ENCODE data around the gene GATA5. TPM values are rescaled to one million over a fixed set of nuclear protein-coding genes. Genes with fewer than 3 reads are reported as not detected.
A peak's percentile ranks its signal among the peaks of the same experiment; 100 is the strongest.

Gene GATA5
- total and polyA plus RNA-seq, 12 donors, result 0.11 to 5.1 (median 0.60) TPM

DNA sequence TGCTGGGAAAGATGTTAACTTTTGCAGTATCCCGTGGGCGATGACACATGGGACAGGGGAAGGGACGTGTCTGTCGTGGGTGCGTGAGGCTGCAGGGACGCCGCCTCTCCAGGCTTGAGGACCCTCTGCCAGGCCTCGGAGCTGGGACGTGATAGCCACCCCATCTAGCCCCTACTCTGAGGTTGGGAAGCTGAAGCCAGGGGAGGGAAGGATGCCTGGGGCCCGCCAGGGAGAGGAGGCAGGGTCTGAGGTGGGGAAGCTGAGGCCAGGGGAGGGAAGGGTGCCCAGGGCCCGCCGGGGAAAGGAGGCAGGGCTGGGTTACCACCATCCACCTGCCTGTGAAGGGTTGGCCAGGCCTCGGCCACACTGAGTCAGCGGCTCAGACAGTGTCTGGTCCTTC lies 38.2 kb upstream of the GATA5 start:
- H3K9me3 ChIP-seq, result no peaks in the 10 kb centered on the region
- no peak for ATAC-seq
- no peak overlapping the region for H3K27ac ChIP-seq
- H3K4me1 ChIP-seq, result peaks cover 0 to 20% (median 14%) of the 10 kb centered on the region in 9 donors
- WGBS, 2 donors, result 87 to 91% methylated on average over 14 of the region's 14 CpGs
- H3K27me3 ChIP-seq, result peaks cover 0 to 46% (median 22%) of the 10 kb centered on the region in 7 donors
- intact Hi-C loops (cut with DNase I), result loop anchor here in 3 of 10 donors (5.0 to 10.0 kb wide), 3 partner anchors 61 to 93 kb away; no protein-coding TSS in a partner anchor
- H3K4me3 ChIP-seq, result no peak overlapping the region
- no peak for TF ChIP-seq CTCF (IDR thresholded peaks at IDR 0.05)
- no peaks in the 10 kb centered on the region for H3K36me3 ChIP-seq
- DNase-seq, result no peak

DNA sequence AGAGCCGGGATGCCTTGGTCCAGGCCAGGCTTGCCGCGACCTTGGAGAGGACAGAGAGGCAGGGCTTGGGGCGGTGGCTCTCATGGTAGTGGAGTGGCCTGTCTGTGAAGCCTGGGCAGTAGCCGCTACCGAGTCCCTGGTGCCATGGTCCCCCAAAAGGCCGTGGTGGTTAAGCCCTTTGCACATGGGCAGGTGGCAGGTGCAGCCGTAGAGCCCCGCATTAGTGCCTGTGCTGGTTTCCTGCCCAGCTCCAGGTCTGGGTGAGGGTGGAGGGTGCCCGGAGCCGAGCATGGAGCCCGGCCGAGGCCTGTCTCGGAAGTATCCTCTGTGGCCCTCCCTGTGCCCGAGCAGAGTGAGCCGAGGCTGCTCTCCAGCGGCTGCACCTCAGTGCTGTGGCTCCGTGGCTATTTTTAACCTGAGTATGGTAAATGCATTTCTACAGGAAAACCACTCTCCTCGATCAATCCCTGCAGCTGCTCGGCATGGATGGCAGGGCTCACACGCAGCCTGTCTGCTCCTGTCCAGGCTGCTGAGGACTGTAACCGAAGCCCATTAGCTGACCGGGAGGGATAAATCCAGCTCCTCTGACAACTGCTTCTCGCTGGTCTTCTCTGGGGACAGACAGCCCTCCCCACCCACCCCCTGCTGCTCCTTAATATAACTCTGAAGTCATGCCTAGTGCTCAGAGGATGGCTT lies 36.3 kb upstream of the GATA5 start:
- Histone ChIP-seq H3K4me1 (peaks cover 0 to 20% (median 14%) of the 10 kb centered on the region in 9 donors), H3K36me3 (no peaks in the 10 kb centered on the region), H3K27me3 (peaks cover 0 to 37% (median 22%) of the 10 kb centered on the region in 7 donors), H3K9me3 (no peaks in the 10 kb centered on the region), H3K4me3 (no peak overlapping the region), H3K27ac (peak overlapping the region in 9 of 10 donors; percentile 11 to 82 (median 68))
- DNase-seq (peak in 1 of 2 donors; percentile 45), ATAC-seq (peak; percentile 46 to 85 (median 72))
- 39 to 42% methylated on average over 24 of the region's 24 CpGs for WGBS, 2 donors
- intact Hi-C loops (cut with DNase I), result loop anchor here in 3 of 10 donors (5.0 to 10.0 kb wide), 3 partner anchors 63 to 95 kb away; no protein-coding TSS in a partner anchor
- TF ChIP-seq CTCF (IDR thresholded peaks at IDR 0.05), result peak in 3 of 9 donors; percentile 22 to 37 (median 30)

GRCh38 chr20:62511300-62511914 lies 35.6 kb upstream of the GATA5 start:
- Histone ChIP-seq H3K9me3 (no peaks in the 10 kb centered on the region), H3K36me3 (no peaks in the 10 kb centered on the region), H3K4me3 (no peak overlapping the region), H3K4me1 (peaks cover 0 to 20% (median 14%) of the 10 kb centered on the region in 9 donors), H3K27me3 (peaks cover 0 to 31% (median 20%) of the 10 kb centered on the region in 7 donors), H3K27ac (peak overlapping the region in 9 of 10 donors; percentile 11 to 82 (median 68))
- peak in 7 of 8 donors; percentile 6 to 45 (median 20) for ATAC-seq
- intact Hi-C loops (cut with DNase I), result loop anchor here in 3 of 10 donors (5.0 to 10.0 kb wide), 3 partner anchors 63 to 96 kb away; no protein-coding TSS in a partner anchor
- peak in 1 of 2 donors; percentile 13 for DNase-seq
- WGBS, 2 donors, result 58 to 62% methylated on average over 8 of the region's 8 CpGs
- no peak for TF ChIP-seq CTCF (IDR thresholded peaks at IDR 0.05)

DNA sequence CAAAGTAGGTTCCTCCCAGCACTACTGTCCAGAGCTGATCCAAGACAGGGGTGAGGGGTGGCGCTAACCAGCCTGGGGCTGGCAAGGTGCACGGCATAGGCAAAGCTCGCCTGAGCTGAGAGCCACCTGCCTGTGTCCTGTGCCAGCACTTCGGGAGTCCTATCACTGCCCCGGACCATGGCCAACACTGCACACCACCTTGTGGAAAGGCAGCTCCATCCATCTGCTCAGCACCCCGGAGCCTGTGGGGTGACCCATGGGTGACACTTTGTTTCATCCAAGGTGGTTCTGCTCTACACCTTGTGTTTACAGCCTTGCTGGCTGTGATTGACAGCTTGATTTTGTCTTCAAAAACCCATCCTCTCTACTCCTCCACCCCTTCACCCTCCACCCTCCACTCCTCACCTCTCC lies 32.9 kb upstream of the GATA5 start:
- ATAC-seq, result no peak
- Histone ChIP-seq H3K27me3 (peaks cover 0 to 21% (median 6%) of the 10 kb centered on the region in 7 donors), H3K36me3 (no peaks in the 10 kb centered on the region), H3K9me3 (no peaks in the 10 kb centered on the region), H3K4me1 (peaks cover 0 to 20% (median 14%) of the 10 kb centered on the region in 9 donors), H3K4me3 (no peak overlapping the region), H3K27ac (no peak overlapping the region)
- intact Hi-C loops (cut with DNase I), result loop anchor here in 2 of 10 donors (10.0 kb wide), 2 partner anchors 286 to 296 kb away; partner anchors contain the start of genes MRGBP (in 1 of the 2) and OGFR (in 1 of the 2)
- DNase-seq, result peak in 1 of 2 donors; percentile 8
- WGBS, 2 donors, result 72 to 75% methylated on average over 6 of the region's 6 CpGs
- TF ChIP-seq CTCF (IDR thresholded peaks at IDR 0.05), result no peak
